Measurements from ENCODE around the gene CNTRL.

Gene CNTRL

GRCh38 chr9:121194730-121195129 lies 120.0 kb downstream of the CNTRL start:
- TF ChIP-seq POLR2AphosphoS5 (IDR thresholded peaks at IDR 0.05; ENCODE audit: low read depth, low read length) (no peak), SIN3A (IDR thresholded peaks at IDR 0.05; ENCODE audit: borderline replicate concordance, insufficient read depth, low read length) (no peak), FOXP2 (optimal IDR thresholded peaks at IDR 0.05; ENCODE audit: borderline replicate concordance, extremely low read depth, extremely low read length, insufficient read depth) (no peak), TAF1 (IDR thresholded peaks at IDR 0.05; ENCODE audit: borderline replicate concordance, insufficient read depth, low read length) (no peak)
- TF ChIP-seq, protein P1, sequence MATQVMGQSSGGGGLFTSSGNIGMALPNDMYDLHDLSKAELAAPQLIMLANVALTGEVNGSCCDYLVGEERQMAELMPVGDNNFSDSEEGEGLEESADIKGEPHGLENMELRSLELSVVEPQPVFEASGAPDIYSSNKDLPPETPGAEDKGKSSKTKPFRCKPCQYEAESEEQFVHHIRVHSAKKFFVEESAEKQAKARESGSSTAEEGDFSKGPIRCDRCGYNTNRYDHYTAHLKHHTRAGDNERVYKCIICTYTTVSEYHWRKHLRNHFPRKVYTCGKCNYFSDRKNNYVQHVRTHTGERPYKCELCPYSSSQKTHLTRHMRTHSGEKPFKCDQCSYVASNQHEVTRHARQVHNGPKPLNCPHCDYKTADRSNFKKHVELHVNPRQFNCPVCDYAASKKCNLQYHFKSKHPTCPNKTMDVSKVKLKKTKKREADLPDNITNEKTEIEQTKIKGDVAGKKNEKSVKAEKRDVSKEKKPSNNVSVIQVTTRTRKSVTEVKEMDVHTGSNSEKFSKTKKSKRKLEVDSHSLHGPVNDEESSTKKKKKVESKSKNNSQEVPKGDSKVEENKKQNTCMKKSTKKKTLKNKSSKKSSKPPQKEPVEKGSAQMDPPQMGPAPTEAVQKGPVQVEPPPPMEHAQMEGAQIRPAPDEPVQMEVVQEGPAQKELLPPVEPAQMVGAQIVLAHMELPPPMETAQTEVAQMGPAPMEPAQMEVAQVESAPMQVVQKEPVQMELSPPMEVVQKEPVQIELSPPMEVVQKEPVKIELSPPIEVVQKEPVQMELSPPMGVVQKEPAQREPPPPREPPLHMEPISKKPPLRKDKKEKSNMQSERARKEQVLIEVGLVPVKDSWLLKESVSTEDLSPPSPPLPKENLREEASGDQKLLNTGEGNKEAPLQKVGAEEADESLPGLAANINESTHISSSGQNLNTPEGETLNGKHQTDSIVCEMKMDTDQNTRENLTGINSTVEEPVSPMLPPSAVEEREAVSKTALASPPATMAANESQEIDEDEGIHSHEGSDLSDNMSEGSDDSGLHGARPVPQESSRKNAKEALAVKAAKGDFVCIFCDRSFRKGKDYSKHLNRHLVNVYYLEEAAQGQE (IDR thresholded peaks at IDR 0.05; ENCODE audit: insufficient read depth in 1 of 2, low read depth in 2 of 2, low read length in 2 of 2): no peak

DNA sequence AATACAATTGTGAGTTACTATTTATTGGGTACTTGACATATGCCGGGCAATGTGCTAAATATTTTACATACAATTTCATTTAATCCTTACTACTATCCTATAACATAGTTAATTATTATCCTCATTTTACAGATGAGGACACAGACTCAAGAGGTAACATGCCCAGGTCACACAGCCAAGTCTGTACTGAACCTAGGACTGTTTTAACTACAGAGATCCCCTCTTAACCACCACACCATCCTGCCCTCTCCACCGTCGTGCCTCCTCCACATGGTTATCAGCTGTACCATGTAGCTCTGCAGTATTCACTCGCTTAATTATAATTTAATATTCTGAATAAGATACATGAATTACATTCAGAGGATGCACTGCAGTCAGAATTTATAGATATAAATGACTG lies 121.6 kb downstream of the CNTRL start:
- TF ChIP-seq, protein P1 (IDR thresholded peaks at IDR 0.05; ENCODE audit: insufficient read depth in 1 of 2, low read depth in 2 of 2, low read length in 2 of 2): no peak
- TF ChIP-seq FOXP2 (optimal IDR thresholded peaks at IDR 0.05; ENCODE audit: borderline replicate concordance, extremely low read depth, extremely low read length, insufficient read depth): no peak
- no peak for TF ChIP-seq POLR2AphosphoS5 (IDR thresholded peaks at IDR 0.05; ENCODE audit: low read depth, low read length)
- no peak for TF ChIP-seq SIN3A (IDR thresholded peaks at IDR 0.05; ENCODE audit: borderline replicate concordance, insufficient read depth, low read length)
- TF ChIP-seq TAF1 (IDR thresholded peaks at IDR 0.05; ENCODE audit: borderline replicate concordance, insufficient read depth, low read length): no peak

GRCh38 chr9:121197132-121197531 lies 122.4 kb downstream of the CNTRL start:
- TF ChIP-seq, protein P1 (IDR thresholded peaks at IDR 0.05; ENCODE audit: insufficient read depth in 1 of 2, low read depth in 2 of 2, low read length in 2 of 2): no peak
- TF ChIP-seq FOXP2 (optimal IDR thresholded peaks at IDR 0.05; ENCODE audit: borderline replicate concordance, extremely low read depth, extremely low read length, insufficient read depth) (no peak), POLR2AphosphoS5 (IDR thresholded peaks at IDR 0.05; ENCODE audit: low read depth, low read length) (no peak), TAF1 (IDR thresholded peaks at IDR 0.05; ENCODE audit: borderline replicate concordance, insufficient read depth, low read length) (no peak), SIN3A (IDR thresholded peaks at IDR 0.05; ENCODE audit: borderline replicate concordance, insufficient read depth, low read length) (no peak)

DNA sequence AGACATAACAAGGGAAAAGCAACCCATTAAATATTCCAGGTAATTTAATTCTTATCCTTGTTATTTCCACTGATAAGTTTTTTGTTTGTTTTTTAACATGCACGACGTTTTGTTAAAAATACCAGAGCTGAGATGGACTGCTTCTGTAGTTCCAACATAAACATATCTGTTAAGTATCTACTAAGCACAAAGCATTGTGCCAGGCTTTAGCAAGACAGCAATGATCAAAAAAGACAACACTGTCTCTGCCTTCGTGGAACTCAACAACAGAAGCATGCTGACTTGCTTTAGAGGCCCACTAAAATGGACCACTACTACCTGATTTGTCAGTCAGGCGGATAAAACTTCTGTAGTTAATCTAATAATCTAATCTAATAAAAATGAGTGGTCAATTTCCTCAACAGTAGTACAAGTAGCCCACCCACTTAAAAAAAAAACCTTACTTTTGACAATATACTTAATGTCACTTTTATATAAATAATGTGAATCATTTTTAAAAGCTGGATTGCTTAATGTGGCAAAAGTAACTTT lies 123.8 kb downstream of the CNTRL start:
- TF ChIP-seq TAF1 (IDR thresholded peaks at IDR 0.05; ENCODE audit: borderline replicate concordance, insufficient read depth, low read length) (no peak), POLR2AphosphoS5 (IDR thresholded peaks at IDR 0.05; ENCODE audit: low read depth, low read length) (no peak), FOXP2 (optimal IDR thresholded peaks at IDR 0.05; ENCODE audit: borderline replicate concordance, extremely low read depth, extremely low read length, insufficient read depth) (no peak)
- TF ChIP-seq, protein P1 (IDR thresholded peaks at IDR 0.05; ENCODE audit: insufficient read depth in 1 of 2, low read depth in 2 of 2, low read length in 2 of 2): no peak

DNA sequence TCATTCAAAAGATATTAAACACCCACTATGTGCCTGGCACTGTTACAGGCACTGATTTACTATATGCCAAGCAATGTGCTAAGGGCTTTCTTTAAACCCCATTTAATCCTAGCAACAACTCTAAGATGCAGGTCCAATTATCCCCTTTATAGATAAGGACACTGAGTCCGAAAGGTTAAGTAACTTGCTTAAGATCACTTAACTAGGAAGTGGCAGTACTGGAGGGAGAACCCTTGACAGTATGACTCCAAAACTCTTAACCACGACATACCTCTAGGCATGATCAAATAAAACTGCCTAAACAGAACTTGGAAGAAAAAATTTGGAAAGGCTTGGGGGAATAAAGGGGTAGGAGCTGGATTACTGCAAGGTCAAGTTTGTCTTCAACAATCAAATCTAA lies 125.2 kb downstream of the CNTRL start:
- TF ChIP-seq SIN3A (IDR thresholded peaks at IDR 0.05; ENCODE audit: borderline replicate concordance, insufficient read depth, low read length) (no peak), FOXP2 (optimal IDR thresholded peaks at IDR 0.05; ENCODE audit: borderline replicate concordance, extremely low read depth, extremely low read length, insufficient read depth) (no peak), TAF1 (IDR thresholded peaks at IDR 0.05; ENCODE audit: borderline replicate concordance, insufficient read depth, low read length) (no peak), POLR2AphosphoS5 (IDR thresholded peaks at IDR 0.05; ENCODE audit: low read depth, low read length) (no peak)
- TF ChIP-seq, protein P1 (IDR thresholded peaks at IDR 0.05; ENCODE audit: insufficient read depth in 1 of 2, low read depth in 2 of 2, low read length in 2 of 2): no peak
